C4-2B (cell line): ENCODE measurements around the gene TMEFF2.

Experiments used
- H3K27ac ChIP-seq: fragments of 450-650 bp; 2 replicates; pipeline ENCODE4 v1.5.1; 2017
- ZFX ChIP-seq: fragments of 450-650 bp; IDR thresholded peaks from 2 replicates; pipeline ENCODE4 v1.6.1; 2017
- TF ChIP-seq, protein P1 (sequence below): fragments of 450-650 bp; conservative IDR thresholded peaks from 2 replicates; pipeline ENCODE4 v1.5.1; 2017; ENCODE audit warnings: mild to moderate bottlenecking

The TMEFF2 gene

DNA sequence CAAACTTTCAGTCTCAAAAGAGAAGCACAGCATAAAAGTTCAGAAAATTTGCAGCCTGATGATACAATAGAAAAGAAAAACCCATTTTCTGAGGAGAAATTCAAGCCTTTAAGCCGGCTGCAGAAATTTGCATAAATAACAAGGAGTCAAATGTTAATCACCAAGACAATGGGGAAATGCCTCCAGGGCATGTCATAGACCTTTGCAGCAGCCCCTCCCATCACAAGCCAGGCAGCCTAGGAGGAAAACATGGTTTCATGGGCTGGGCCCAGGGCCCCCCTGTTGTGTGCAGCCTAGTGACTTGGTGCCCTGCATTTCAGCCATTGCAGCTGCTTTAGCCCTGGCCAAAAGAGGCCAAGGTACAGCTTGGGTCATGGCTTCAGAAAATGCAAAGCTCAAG lies 293.7 kb downstream of the TMEFF2 start:
- no peak for TF ChIP-seq ZFX
- TF ChIP-seq, protein P1, sequence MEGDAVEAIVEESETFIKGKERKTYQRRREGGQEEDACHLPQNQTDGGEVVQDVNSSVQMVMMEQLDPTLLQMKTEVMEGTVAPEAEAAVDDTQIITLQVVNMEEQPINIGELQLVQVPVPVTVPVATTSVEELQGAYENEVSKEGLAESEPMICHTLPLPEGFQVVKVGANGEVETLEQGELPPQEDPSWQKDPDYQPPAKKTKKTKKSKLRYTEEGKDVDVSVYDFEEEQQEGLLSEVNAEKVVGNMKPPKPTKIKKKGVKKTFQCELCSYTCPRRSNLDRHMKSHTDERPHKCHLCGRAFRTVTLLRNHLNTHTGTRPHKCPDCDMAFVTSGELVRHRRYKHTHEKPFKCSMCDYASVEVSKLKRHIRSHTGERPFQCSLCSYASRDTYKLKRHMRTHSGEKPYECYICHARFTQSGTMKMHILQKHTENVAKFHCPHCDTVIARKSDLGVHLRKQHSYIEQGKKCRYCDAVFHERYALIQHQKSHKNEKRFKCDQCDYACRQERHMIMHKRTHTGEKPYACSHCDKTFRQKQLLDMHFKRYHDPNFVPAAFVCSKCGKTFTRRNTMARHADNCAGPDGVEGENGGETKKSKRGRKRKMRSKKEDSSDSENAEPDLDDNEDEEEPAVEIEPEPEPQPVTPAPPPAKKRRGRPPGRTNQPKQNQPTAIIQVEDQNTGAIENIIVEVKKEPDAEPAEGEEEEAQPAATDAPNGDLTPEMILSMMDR: no peak
- H3K27ac ChIP-seq: no peak overlapping the region

DNA sequence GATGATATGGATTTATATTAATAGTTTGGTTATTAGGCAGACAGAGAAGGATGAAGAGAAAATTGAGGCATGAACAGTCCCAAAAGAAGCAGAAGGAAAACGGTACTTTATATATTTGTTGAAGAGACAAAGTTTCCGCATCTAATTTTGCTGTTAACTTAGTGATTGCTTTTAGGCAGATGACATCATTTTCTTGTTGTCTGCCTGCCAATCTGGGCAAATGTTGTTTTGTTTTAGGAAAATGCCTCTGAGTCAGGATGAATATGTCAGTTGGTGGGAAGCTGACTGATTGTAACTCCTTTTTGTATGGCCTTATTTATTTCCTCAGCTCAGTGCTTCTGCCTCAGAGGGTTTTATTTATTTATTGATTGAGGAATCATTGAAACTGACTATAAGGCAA lies 295.3 kb downstream of the TMEFF2 start:
- H3K27ac ChIP-seq: no peak overlapping the region
- TF ChIP-seq, protein P1: no peak
- TF ChIP-seq ZFX: no peak
